Panc1 (cell line): ENCODE data around the gene ART5. TPM values are rescaled to one million over a fixed set of nuclear protein-coding genes. Genes with fewer than 3 reads are reported as not detected.

Source experiments
- ATAC-seq: fragments of 200-7000 bp; cut with Tn5 transposase; 2 replicates; pipeline ENCODE4 v1.9.1; 2020; ENCODE audit warnings: mild to moderate bottlenecking, moderate library complexity
- BruUV-seq: library from RNA; stranded (reverse); fragments of 400-500 nt; replicated peaks from 2 replicates; lab custom pipeline; 2021; lab: Mats Ljungman, UMichigan
- CTCF ChIA-PET: fragments of 300-600 bp; sonication (Branson Sonifier 250); formaldehyde crosslinking; loops from one replicate; lab custom pipeline; 2022; ENCODE audit warnings: antibody characterized with exemption; lab: Charles Lee
- POLR2A ChIA-PET: fragments of 300-600 bp; sonication (Branson Sonifier 250); formaldehyde crosslinking; loops from one replicate; lab custom pipeline; 2022; ENCODE audit warnings: antibody characterized with exemption; lab: Charles Lee
- DNase-seq: peaks from one replicate; pipeline ENCODE4 v3.0.0-alpha.2; 2010; ENCODE audit warnings: low read depth, low spot score
- H3K27ac ChIP-seq: 2 replicates; pipeline ENCODE4 v1.5.1; 2011; ENCODE audit warnings: mild to moderate bottlenecking, low read length, inconsistent platforms
- H3K27me3 ChIP-seq: fragments of 200-500 bp; sonication (Bioruptor generic); 2 replicates; pipeline ENCODE4 v1.6.0; 2014; ENCODE audit warnings: low read length, inconsistent platforms; ENCODE audit not compliant: control insufficient read depth, insufficient read depth
- H3K36me3 ChIP-seq: fragments of 200-500 bp; sonication (Bioruptor generic); 2 replicates; pipeline ENCODE4 v1.5.1; 2014; ENCODE audit warnings: inconsistent platforms, mild to moderate bottlenecking, low read length, moderate library complexity; ENCODE audit not compliant: control insufficient read depth, insufficient read depth
- H3K4me1 ChIP-seq: 2 replicates; pipeline ENCODE4 v1.5.1; 2011; ENCODE audit warnings: inconsistent platforms, mild to moderate bottlenecking, low read length, moderate library complexity; ENCODE audit not compliant: control insufficient read depth, insufficient read depth
- H3K4me3 ChIP-seq, 2 experiments: 2 replicates each; pipeline ENCODE4 v1.5.1; 2011 to 2012; ENCODE audit warnings: low read depth in 2 of 2, low read length in 2 of 2, mild to moderate bottlenecking in 2 of 2, inconsistent platforms in 1 of 2, moderate library complexity in 1 of 2
- H3K9me3 ChIP-seq: fragments of 200-500 bp; sonication (Bioruptor generic); 2 replicates; pipeline ENCODE4 v1.5.1; 2014; ENCODE audit warnings: low read depth, mild to moderate bottlenecking, inconsistent platforms, low read length, moderate library complexity; ENCODE audit not compliant: control insufficient read depth, insufficient read depth
- CTCF ChIP-seq: fragments of 450-650 bp; IDR thresholded peaks from 2 replicates; pipeline ENCODE4 v1.5.1; 2017; ENCODE audit warnings: mild to moderate bottlenecking
- POLR2AphosphoS5 ChIP-seq: IDR thresholded peaks from 2 replicates; pipeline ENCODE4 v1.6.1; 2012; ENCODE audit warnings: mild to moderate bottlenecking, low read depth, low read length, moderate library complexity
- REST ChIP-seq, 2 experiments: IDR thresholded peaks; 2 replicates each; pipeline ENCODE4 v1.6.1; 2011 to 2012; ENCODE audit warnings: low read depth in 2 of 2, control low read depth in 1 of 2, low read length in 1 of 2, mild to moderate bottlenecking in 1 of 2, moderate library complexity in 1 of 2; ENCODE audit not compliant: insufficient read depth in 1 of 2
- SIN3A ChIP-seq: IDR thresholded peaks from 2 replicates; pipeline ENCODE4 v1.6.1; 2012; ENCODE audit warnings: low read depth, mild to moderate bottlenecking, low read length, moderate library complexity, borderline replicate concordance; ENCODE audit not compliant: insufficient read depth
- TCF7L2 ChIP-seq: IDR thresholded peaks from 2 replicates; pipeline ENCODE4 v1.6.1; 2011; ENCODE audit warnings: mild to moderate bottlenecking, low read depth, low read length, inconsistent platforms
- in situ Hi-C: cut with HindIII; loops from 2 replicates; pipeline ENCODE4 v1.10.0; 2016; ENCODE audit warnings: low sequenced_read_pairs, low pct_unique_long_range_greater_than_20kb
- intact Hi-C: fragments of 100-400 bp; cut with micrococcal nuclease; formaldehyde crosslinking; loops from one replicate; pipeline ENCODE4 v1.10.0; 2022; ENCODE audit not compliant: unreplicated experiment
- total RNA-seq: library from RNA; stranded (reverse); gene quantifications from one replicate; pipeline ENCODE4 v1.2.1, GENCODE V29; 2021; ENCODE audit not compliant: unreplicated experiment

Gene ART5
- total RNA-seq, 1 experiment from 2014 or later = 12.8 TPM

GRCh38 chr11:3685923-3686322 is 44.1 kb upstream of the ART5 start:
- TF ChIP-seq SIN3A (no peak), REST (IDR thresholded peaks at IDR 0.05; ENCODE audit: insufficient read depth in 1 of 2, low read depth in 2 of 2, low read length in 1 of 2) (no peak), CTCF (no peak), TCF7L2 (no peak), POLR2AphosphoS5 (no peak)
- DNase-seq (no peak), ATAC-seq (0 out of 2 replicates have a peak, but pooled peaks have one; percentile 27)
- no TSS peak for BruUV-seq
- Histone ChIP-seq H3K27me3 (no peaks in the 10 kb centered on the region), H3K4me1 (no peaks in the 10 kb centered on the region), H3K27ac (no peak overlapping the region), H3K36me3 (peaks cover 60% of the 10 kb centered on the region), H3K9me3 (no peaks in the 10 kb centered on the region), H3K4me3 (no peak overlapping the region)
- ChIA-PET CTCF (no interaction called here), POLR2A (no interaction called here)
- intact Hi-C loops (no loop called here), in situ Hi-C loops (loop anchor here (10.0 kb wide), 1 partner anchor 419 kb away; no protein-coding TSS in a partner anchor)

- Histone ChIP-seq H3K27me3 (no peaks in the 10 kb centered on the region), H3K4me1 (no peaks in the 10 kb centered on the region), H3K27ac (no peak overlapping the region), H3K4me3 (no peak overlapping the region), H3K9me3 (no peaks in the 10 kb centered on the region), H3K36me3 (peaks cover 62% of the 10 kb centered on the region)
- ChIA-PET POLR2A (interaction anchor here (0.6 to 1.0 kb wide), 3 partner anchors 42 to 110 kb away, joined by 3 to 6 read pairs (median 4); no protein-coding TSS in a partner anchor), CTCF (no interaction called here)
- in situ Hi-C loops = loop anchor here (5.0 to 10.0 kb wide), 3 partner anchors 38 to 420 kb away; no protein-coding TSS in a partner anchor
- TF ChIP-seq POLR2AphosphoS5 (no peak; the same call in 1 of the 2 replicates), TCF7L2 (no peak), REST (IDR thresholded peaks at IDR 0.05; ENCODE audit: insufficient read depth in 1 of 2, low read depth in 2 of 2, low read length in 1 of 2) (no peak), SIN3A (no peak), CTCF (no peak)
- no peak for ATAC-seq
- BruUV-seq = no TSS peak
- intact Hi-C loops = no loop called here
- no peak for DNase-seq
Observed at GRCh38 chr11:3684819-3685172, 43.0 kb upstream of the ART5 start.
